ENCODE results near the gene IDH3A.

IDH3A gene

GRCh38 chr15:78149068-78149804, at the start of gene IDH3A:
TSS of gene IDH3A (plus strand) at chr15:78149362. CDS start at chr15:78149404, 42 bp downstream.
- Histone ChIP-seq H3K9me3 (ENCODE audit: control insufficient read depth in 1 of 2, low read length in 2 of 2) (no peaks in the 10 kb centered on the region), H3K4me3 (ENCODE audit: low read depth in 1 of 2, low read length in 2 of 2) (peak within 1 kb of the TSS; percentile 85 to 86), H3K27me3 (ENCODE audit: low read depth, low read length) (no peaks in the 10 kb centered on the region), H3K4me1 (ENCODE audit: control insufficient read depth in 1 of 2, insufficient read depth in 2 of 2, low read length in 2 of 2) (peaks cover 6 to 8% of the 10 kb centered on the region in 2 donors), H3K27ac (ENCODE audit: low read length) (peak within 1 kb of the TSS; percentile 80), H3K36me3 (ENCODE audit: control insufficient read depth in 1 of 2, insufficient read depth in 2 of 2, low read length in 2 of 2) (no peaks in the 10 kb centered on the region)

- no peaks in the 10 kb centered on the region for H3K36me3 ChIP-seq (ENCODE audit: control insufficient read depth in 1 of 2, insufficient read depth in 2 of 2, low read length in 2 of 2)
- H3K27ac ChIP-seq (ENCODE audit: low read length) = no peak overlapping the region
- H3K4me1 ChIP-seq (ENCODE audit: control insufficient read depth in 1 of 2, insufficient read depth in 2 of 2, low read length in 2 of 2) = no peaks in the 10 kb centered on the region
- no peaks in the 10 kb centered on the region for H3K9me3 ChIP-seq (ENCODE audit: control insufficient read depth in 1 of 2, low read length in 2 of 2)
- H3K4me3 ChIP-seq (ENCODE audit: low read depth in 1 of 2, low read length in 2 of 2) = no peak overlapping the region
- H3K27me3 ChIP-seq (ENCODE audit: low read depth, low read length) = no peaks in the 10 kb centered on the region
Observed at GRCh38 chr15:78100886-78101285, 48.3 kb upstream of the IDH3A start.

DNA sequence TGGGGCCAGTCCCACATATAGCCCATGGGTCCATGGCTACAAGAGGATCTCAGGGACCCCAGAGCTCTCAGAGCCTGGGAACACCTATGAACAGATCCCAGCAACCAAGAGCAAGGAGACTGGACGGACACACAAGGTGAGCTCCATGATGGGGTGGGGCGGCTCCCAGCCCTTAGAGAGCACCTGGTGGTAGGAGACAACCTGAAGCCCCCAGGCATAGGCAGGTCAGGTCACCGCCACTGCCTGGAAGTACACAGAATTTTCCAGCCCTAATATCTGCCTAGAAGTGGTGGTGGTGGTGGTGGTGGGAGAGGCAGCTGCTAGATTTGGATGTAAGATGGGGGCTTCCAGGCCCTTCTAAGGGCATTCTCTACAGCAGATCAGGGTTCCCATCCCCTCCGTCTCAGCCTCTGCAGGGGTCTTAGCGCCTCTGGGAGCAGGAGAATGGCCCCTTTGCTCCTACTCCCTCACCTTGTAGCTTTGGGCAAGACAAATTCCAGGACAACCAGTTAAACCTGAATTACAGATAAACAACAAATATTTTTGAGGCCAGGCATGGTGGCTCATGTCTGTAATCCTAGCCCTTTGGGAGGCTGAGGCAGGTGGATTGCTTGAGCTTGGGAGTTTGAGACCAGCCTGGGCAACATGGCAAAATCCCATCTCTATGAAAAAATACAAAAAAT, 47.6 kb upstream of the IDH3A start:
- H3K36me3 ChIP-seq (ENCODE audit: control insufficient read depth in 1 of 2, insufficient read depth in 2 of 2, low read length in 2 of 2) = no peaks in the 10 kb centered on the region
- no peaks in the 10 kb centered on the region for H3K9me3 ChIP-seq (ENCODE audit: control insufficient read depth in 1 of 2, low read length in 2 of 2)
- H3K27me3 ChIP-seq (ENCODE audit: low read depth, low read length) = no peaks in the 10 kb centered on the region
- no peak overlapping the region for H3K4me3 ChIP-seq (ENCODE audit: low read depth in 1 of 2, low read length in 2 of 2)
- no peaks in the 10 kb centered on the region for H3K4me1 ChIP-seq (ENCODE audit: control insufficient read depth in 1 of 2, insufficient read depth in 2 of 2, low read length in 2 of 2)
- H3K27ac ChIP-seq (ENCODE audit: low read length) = no peak overlapping the region

- Histone ChIP-seq H3K36me3 (ENCODE audit: control insufficient read depth in 1 of 2, insufficient read depth in 2 of 2, low read length in 2 of 2) (no peaks in the 10 kb centered on the region), H3K9me3 (ENCODE audit: control insufficient read depth in 1 of 2, low read length in 2 of 2) (no peaks in the 10 kb centered on the region), H3K27ac (ENCODE audit: low read length) (no peak overlapping the region), H3K4me1 (ENCODE audit: control insufficient read depth in 1 of 2, insufficient read depth in 2 of 2, low read length in 2 of 2) (no peaks in the 10 kb centered on the region), H3K27me3 (ENCODE audit: low read depth, low read length) (no peaks in the 10 kb centered on the region), H3K4me3 (ENCODE audit: low read depth in 1 of 2, low read length in 2 of 2) (no peak overlapping the region)
Observed at GRCh38 chr15:78102211-78102610, 47.0 kb upstream of the IDH3A start.

GRCh38 chr15:78102741-78103140, 46.4 kb upstream of the IDH3A start:
- Histone ChIP-seq H3K27ac (ENCODE audit: low read length) (no peak overlapping the region), H3K27me3 (ENCODE audit: low read depth, low read length) (no peaks in the 10 kb centered on the region), H3K36me3 (ENCODE audit: control insufficient read depth in 1 of 2, insufficient read depth in 2 of 2, low read length in 2 of 2) (no peaks in the 10 kb centered on the region), H3K9me3 (ENCODE audit: control insufficient read depth in 1 of 2, low read length in 2 of 2) (no peaks in the 10 kb centered on the region), H3K4me3 (ENCODE audit: low read depth in 1 of 2, low read length in 2 of 2) (no peak overlapping the region), H3K4me1 (ENCODE audit: control insufficient read depth in 1 of 2, insufficient read depth in 2 of 2, low read length in 2 of 2) (no peaks in the 10 kb centered on the region)

DNA sequence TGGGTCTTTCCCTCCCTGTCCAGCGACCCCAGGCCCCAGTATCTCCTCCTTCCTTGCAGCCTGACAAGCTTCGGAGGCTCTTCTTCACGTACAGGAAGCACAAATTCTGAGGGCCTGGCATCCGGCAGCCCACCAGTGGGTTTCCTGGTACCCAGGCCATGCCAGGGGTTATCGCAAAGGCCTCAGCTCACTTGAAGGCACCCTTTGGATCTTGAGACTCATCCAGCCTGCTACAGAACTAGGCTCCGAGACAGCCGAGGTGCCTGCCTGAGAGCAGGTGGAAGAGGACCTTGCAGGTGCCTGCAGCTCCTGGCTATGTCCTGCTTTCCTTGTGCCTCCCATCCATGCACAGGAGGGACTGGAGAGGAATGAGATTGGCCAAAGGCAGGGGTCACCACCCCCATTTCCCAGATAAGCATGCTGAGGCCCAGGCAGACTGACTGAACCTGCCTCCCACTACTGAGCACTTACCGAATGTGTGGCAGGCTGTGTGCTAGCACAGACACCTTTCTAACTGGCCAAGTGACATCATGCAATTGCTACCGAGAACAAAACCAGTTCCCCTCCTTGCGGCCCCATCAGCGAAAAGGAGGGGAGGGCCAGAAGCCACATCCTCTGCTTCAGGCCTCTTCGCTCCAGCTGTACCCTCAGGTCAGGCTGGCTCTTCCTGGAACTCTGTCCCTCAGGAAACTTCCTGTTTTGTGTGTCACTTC, 45.6 kb upstream of the IDH3A start:
- H3K9me3 ChIP-seq (ENCODE audit: control insufficient read depth in 1 of 2, low read length in 2 of 2) = no peaks in the 10 kb centered on the region
- no peaks in the 10 kb centered on the region for H3K27me3 ChIP-seq (ENCODE audit: low read depth, low read length)
- no peak overlapping the region for H3K27ac ChIP-seq (ENCODE audit: low read length)
- no peaks in the 10 kb centered on the region for H3K4me1 ChIP-seq (ENCODE audit: control insufficient read depth in 1 of 2, insufficient read depth in 2 of 2, low read length in 2 of 2)
- no peaks in the 10 kb centered on the region for H3K36me3 ChIP-seq (ENCODE audit: control insufficient read depth in 1 of 2, insufficient read depth in 2 of 2, low read length in 2 of 2)
- no peak overlapping the region for H3K4me3 ChIP-seq (ENCODE audit: low read depth in 1 of 2, low read length in 2 of 2)

DNA sequence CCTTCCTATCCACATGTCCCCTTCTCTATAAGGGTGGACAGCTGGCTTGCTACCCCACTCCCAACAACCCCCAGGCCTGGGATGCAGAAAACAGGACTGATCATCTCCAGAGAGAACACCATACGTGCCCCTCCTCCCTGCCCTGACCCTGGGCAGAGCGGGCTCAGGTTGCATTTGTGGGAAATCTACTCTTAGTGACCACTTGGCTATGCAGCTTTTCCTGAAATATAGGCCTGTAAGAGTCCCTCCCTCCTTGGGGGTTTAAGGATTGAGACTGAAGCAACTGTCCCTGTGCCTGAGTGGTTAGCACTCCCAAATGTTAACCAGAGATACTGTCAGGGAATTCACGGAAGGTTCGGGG, 45.1 kb upstream of the IDH3A start:
- Histone ChIP-seq H3K36me3 (ENCODE audit: control insufficient read depth in 1 of 2, insufficient read depth in 2 of 2, low read length in 2 of 2) (no peaks in the 10 kb centered on the region), H3K4me1 (ENCODE audit: control insufficient read depth in 1 of 2, insufficient read depth in 2 of 2, low read length in 2 of 2) (no peaks in the 10 kb centered on the region), H3K27ac (ENCODE audit: low read length) (no peak overlapping the region), H3K27me3 (ENCODE audit: low read depth, low read length) (no peaks in the 10 kb centered on the region), H3K4me3 (ENCODE audit: low read depth in 1 of 2, low read length in 2 of 2) (no peak overlapping the region), H3K9me3 (ENCODE audit: control insufficient read depth in 1 of 2, low read length in 2 of 2) (no peaks in the 10 kb centered on the region)

DNA sequence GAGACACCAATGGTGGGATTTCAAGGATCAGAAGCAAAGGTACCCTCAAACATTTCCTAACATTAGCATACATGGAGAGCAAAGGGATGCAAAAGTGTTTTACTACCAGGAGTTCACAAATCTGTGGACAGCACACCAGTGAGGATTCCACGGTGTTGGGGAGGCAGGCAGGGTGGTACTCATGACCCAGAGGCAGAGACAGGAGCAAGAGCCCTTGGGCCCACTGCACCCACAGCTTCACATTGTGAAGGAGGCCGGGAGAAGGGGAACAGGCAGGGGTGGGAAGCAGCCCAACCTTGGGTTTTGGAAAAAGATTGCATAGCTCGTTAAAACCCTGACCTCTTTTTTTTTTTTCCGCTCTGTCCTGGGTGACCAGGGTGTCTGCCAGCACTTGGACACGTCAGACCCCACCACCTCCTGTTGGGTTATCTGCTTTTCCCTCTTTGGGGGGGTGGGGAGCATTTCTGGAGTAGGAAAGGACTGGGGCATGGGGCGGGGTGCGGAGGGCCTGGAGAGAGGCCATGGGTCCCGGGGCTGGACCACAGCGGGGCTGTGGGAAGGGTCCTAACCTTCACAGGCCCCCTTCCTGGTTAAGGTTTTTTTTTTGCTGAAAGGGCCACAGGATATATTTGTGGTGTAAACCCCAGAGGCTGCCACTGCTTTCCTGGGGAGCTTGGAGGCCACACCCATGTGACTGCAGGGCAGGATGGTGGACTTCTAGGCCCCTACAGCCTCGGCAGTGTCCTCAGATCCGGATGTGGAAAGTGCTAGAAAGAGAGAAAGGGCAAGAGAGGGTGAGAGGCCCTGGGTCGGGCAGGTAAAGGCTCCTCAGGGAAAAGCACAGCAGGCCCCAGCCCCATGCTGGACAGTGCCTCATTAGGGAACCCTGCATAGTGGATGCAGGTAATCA, 44.3 kb upstream of the IDH3A start:
- Histone ChIP-seq H3K4me3 (ENCODE audit: low read depth in 1 of 2, low read length in 2 of 2) (no peak overlapping the region), H3K4me1 (ENCODE audit: control insufficient read depth in 1 of 2, insufficient read depth in 2 of 2, low read length in 2 of 2) (no peaks in the 10 kb centered on the region), H3K9me3 (ENCODE audit: control insufficient read depth in 1 of 2, low read length in 2 of 2) (no peaks in the 10 kb centered on the region), H3K36me3 (ENCODE audit: control insufficient read depth in 1 of 2, insufficient read depth in 2 of 2, low read length in 2 of 2) (no peaks in the 10 kb centered on the region), H3K27me3 (ENCODE audit: low read depth, low read length) (no peaks in the 10 kb centered on the region), H3K27ac (ENCODE audit: low read length) (no peak overlapping the region)

- Histone ChIP-seq H3K4me1 (ENCODE audit: control insufficient read depth in 1 of 2, insufficient read depth in 2 of 2, low read length in 2 of 2) (no peaks in the 10 kb centered on the region), H3K36me3 (ENCODE audit: control insufficient read depth in 1 of 2, insufficient read depth in 2 of 2, low read length in 2 of 2) (no peaks in the 10 kb centered on the region), H3K9me3 (ENCODE audit: control insufficient read depth in 1 of 2, low read length in 2 of 2) (no peaks in the 10 kb centered on the region), H3K4me3 (ENCODE audit: low read depth in 1 of 2, low read length in 2 of 2) (no peak overlapping the region), H3K27ac (ENCODE audit: low read length) (no peak overlapping the region), H3K27me3 (ENCODE audit: low read depth, low read length) (no peaks in the 10 kb centered on the region)
Observed at GRCh38 chr15:78105476-78106241, 43.5 kb upstream of the IDH3A start.

GRCh38 chr15:78107471-78107870, 41.7 kb upstream of the IDH3A start:
- Histone ChIP-seq H3K27me3 (ENCODE audit: low read depth, low read length) (no peaks in the 10 kb centered on the region), H3K27ac (ENCODE audit: low read length) (no peak overlapping the region), H3K4me1 (ENCODE audit: control insufficient read depth in 1 of 2, insufficient read depth in 2 of 2, low read length in 2 of 2) (no peaks in the 10 kb centered on the region)

More at GRCh38 chr15:78107471-78107870, 41.7 kb upstream of the IDH3A start:
- Histone ChIP-seq H3K4me3 (ENCODE audit: low read depth in 1 of 2, low read length in 2 of 2) (no peak overlapping the region), H3K36me3 (ENCODE audit: control insufficient read depth in 1 of 2, insufficient read depth in 2 of 2, low read length in 2 of 2) (no peaks in the 10 kb centered on the region), H3K9me3 (ENCODE audit: control insufficient read depth in 1 of 2, low read length in 2 of 2) (no peaks in the 10 kb centered on the region)

Data from muscle layer of duodenum (tissue), 2 donors.